Measurements from ENCODE around the gene DENND1B.
A peak's percentile ranks its signal among the peaks of the same experiment; 100 is the strongest.
"Not testable (repeated sequence)": the region's sequence is repeated elsewhere in the genome, so short reads cannot be mapped to it uniquely, and the experiment has no call there.

Gene DENND1B

DNA sequence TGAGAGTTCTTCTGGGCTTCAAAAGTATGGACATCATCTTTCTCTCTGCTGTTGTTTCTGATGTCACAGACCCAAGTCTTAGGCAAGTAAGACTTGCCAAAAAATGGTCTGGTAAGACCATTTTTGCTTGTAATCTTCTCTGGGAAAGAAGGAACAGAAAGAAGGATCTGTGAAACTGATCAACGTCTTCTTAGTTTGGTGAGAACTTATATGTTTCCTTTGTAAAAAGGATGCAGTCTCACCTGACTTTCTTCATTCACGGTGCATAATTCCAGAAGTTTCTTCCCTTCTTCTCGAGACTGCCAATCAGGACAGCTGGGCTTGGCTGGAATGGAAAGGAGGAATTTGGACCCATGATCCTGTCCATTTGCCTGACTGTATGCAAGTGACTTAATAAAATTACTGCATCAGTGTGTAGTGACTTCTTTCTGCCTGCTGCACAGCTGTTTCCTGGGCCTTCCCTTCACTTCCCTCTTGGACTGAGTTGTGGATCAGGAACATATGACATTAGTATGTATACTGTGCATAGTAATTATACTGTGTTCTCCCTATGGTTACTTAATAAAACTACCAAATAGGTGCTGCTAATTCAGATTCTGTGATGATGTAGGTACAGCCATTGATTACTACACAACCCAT is 7.6 kb upstream of the DENND1B start:
- no peak for DNase-seq

GRCh38 chr1:197781968-197782721 is 6.9 kb upstream of the DENND1B start:
- DNase-seq = no peak

GRCh38 chr1:197779921-197780320 is 4.6 kb upstream of the DENND1B start:
- no peak for DNase-seq

DNA sequence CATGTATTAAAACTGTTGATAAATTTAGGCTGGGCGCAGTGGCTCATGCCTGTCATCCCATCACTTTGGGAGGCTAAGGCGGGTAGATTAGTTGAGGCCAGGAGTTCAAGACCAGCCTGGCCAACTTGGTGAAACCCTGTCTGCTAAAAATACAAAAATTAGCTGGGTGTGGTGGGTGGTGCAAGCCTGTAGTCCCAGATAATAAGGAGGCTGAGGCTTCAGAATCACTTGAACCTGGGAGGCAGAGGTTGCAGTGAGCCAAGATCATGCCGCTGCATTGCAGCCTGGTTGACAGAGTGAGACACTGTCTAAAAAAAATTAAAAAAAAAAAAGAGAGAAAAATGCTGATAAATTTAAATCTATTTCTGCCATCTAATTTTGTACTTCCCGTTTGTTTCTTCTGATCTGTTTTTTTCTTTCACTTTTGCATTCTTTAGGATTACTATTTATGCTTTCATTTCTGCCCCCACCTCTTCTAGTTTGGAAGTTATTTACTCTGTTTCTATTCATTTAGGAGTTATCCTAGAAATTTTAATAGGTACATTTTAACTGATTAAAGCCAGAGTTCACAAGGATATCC is 3.2 kb upstream of the DENND1B start:
- DNase-seq = no peak

DNA sequence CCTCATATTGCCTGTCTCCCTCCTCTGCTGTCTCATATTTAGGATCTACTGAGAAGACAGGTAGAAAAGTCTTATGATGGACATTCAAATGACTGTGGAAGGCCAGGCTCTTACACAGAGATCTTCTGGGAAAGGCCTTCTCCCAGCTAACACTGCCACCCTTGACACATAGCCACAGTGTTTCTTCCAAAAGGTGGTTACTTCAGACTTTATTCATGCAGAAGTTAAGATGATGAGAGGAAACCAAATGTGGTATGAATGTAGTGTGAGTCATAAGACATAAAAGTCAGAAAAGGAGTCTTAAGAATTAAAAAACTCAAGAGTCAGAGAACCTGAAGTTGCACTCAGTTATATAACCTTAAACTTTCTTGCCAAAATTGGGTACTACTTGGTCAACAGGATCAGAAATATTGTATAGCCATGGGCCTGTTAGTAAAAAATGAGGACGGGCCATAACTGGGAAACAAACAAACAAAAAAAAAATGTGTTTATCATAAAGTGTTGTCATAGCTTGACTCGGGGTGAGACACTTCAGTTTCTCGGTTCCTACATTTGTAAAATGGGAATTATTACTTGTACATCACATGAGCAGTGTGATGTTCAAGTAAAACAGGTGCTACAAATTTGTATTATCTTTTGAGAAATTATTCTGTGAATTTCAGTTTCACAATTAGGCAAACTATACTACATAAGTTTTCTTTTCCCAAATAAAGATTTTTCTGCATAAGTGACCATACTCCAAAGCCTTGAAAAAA is 1.2 kb upstream of the DENND1B start:
- no peak for DNase-seq

GRCh38 chr1:197774466-197775281 is 606 bp downstream of the DENND1B start:
- peak; percentile 76 for DNase-seq

DNA sequence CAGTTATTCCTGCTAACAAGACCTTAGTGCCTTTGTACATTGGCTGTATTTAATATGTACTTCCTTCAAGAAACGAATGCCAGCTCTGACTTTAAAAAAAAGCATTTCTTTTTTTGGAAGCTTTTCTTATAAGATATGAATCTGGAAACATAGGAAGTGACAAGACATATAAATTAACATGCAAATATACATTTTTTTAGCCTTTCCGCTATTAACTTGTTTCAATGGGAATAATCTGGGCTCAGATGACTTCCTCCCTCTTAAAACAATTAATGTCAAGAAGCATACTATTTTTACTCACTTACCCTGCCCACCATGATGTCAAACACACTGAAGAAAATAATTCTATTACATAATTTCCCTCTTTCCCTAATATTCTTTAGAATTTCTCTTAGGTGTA is 1.4 kb downstream of the DENND1B start:
- no peak for DNase-seq

DNA sequence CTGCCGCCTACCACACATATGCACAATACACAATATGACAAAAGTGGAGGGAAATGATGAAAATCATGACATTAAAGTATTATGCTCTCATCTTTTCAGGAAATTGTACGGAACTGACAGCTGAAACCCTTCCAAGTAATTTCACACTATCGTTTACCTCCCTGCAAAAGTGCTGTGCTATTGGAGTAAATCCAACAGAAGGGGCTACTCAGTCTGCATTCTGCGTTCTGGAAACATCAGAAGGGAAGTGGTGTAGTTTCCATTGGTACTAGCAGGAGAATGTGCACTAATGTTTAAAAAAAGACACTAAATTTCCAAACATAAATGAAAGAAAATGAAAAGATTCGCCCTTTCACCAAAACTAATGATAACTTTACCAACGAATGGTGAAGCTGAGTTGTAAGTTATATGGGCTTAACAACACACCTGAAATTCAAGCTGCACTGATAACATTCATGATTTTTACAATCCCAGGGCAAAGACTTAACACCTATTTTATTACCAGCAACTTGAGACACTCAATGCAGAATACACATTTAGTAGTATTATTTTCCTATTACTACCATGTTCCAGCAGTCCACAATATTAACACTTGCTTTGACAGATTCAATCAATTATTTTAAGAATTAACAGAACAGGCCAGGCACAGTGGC is 3.2 kb downstream of the DENND1B start:
- no peak for DNase-seq

- DNase-seq = no peak
Measured at GRCh38 chr1:197771386-197771785, 3.9 kb downstream of the DENND1B start.

- no peak for DNase-seq
Measured at GRCh38 chr1:197770243-197770642, 5.0 kb downstream of the DENND1B start.

DNA sequence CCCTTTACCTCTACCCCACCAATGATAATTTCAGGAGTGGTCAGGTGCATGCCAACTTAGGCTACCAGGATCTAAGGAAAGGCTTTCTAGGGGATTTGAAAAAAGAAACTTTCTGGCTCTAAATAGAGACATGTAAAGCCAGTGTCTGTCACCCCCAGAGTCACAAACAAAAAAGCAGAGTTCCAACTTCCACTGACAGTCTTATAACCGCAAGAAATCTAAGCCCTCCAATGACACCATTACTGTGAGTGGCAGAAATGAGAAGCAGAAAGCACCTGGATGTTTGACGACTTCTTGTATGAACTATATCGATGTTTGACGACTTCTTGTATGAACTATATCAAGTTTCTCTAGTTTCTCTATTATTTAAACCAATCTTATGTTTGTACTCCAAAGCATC is 6.0 kb downstream of the DENND1B start:
- DNase-seq = no peak

DNA sequence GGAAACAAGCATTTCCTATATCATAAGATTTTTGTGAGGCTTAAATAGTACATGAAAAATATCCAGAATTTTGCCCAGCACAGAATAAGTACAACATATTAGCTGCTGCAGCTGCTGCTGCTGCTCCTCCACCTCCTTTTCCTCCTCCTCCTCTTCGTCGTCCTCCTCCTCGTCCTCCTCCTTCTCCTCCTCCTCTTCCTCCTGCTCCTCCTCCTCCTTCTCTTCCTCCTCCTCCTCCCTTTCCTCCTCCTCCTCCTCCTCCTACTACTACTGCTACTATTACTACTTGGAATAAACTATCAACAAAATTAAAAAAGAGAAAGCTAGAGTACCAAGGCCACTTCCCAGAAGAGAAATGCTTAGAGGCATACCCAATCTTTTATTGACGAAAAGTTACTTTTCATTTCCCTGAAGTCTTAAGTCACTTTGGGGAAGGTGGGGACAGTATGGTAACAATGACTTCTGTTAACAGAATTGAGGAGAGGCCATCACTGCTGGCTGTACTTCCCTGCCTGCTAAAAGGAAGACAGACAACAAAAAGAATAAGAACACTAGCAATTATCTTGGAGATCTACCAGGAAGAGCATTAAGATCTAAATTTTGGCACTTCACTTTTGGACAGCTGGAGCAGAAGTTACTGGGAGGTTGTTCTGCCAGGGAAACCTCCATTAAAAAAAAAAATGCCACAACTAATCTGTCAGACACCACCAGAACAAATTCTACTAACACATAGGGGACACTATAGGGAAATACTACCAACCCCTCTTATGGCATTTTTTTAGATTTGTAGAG is 7.1 kb downstream of the DENND1B start:
- DNase-seq = no peak

GRCh38 chr1:197763769-197764168 is 11.5 kb downstream of the DENND1B start:
- DNase-seq = no peak

DNA sequence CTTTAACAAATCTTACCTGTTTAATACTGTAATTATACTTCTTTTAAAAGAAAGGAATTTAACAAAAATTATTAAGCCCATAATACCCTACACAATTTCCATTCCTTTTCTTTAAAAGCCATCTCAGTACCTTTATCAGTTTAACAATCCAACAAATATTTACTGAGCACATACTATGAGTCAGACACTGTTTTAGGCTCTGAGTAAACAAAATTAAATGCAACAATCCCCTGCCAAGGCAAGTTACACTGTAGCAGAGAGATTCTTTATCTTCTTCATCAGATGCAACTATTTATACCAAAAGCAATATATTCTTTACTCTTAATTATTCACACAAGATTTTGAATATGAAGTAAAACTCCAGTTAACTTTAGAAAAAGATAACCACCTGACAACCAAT is 12.0 kb downstream of the DENND1B start:
- DNase-seq = no peak

DNA sequence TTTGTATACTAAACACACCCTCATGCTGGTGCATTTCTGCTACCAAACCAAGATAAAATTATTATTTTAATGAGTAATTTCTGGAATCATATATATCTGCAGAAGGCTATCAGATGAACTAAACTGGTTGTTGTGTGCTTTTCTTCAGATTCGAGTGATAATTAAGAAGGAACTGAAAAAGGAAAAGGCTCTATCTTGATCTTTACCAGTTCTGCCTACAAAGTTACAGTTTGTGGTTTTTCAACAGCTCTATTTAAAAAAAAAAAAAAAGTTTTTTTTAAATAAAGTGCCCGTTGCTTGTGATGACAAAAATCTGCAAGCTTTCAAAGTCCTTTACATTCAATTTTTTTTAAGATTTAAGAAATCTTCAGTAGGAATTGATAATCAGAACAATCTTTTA is 13.6 kb downstream of the DENND1B start:
- no peak for DNase-seq

GRCh38 chr1:197755553-197755952 is 19.7 kb downstream of the DENND1B start:
- not testable (repeated sequence) for DNase-seq

DNA sequence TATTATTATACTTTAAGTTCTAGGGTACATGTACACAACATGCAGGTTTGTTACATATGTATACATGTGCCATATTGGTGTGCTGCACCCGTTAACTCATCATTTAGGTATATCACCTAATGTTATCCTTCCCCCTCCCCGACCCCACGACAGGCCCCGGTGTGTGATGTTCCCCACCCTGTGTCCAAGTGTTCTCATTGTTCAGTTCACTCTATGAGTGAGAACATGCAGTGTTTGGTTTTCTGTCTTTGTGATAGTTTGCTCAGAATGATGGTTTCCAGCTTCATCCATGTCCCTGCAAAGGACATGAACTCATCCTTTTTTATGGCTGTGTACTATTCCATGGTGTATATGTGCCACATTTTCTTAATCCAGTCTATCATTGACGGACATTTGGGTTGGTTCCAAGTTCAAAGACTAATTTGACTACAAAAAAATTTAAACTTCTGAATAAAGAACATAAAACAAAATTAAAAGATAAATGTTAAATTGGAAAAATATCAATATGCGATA is 22.6 kb downstream of the DENND1B start:
- DNase-seq = not testable (repeated sequence)

DNA sequence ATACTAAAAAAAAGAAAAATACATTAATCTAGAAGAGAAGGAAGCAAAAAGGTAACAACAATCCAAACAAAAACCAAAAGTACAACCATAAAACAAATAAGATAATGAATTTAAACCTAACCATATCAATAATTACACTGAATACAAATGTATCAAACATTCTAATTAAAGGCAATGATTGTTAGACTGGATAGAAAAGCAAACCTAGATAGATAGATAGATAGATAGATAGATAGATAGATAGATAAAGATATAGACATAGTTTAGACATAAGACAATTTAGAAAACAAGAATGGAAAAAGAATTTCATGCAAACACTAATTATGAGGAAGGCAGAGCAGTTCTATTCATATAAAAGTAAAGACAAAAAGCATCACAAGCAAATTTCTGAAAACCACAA is 24.9 kb downstream of the DENND1B start:
- DNase-seq = no peak

DNA sequence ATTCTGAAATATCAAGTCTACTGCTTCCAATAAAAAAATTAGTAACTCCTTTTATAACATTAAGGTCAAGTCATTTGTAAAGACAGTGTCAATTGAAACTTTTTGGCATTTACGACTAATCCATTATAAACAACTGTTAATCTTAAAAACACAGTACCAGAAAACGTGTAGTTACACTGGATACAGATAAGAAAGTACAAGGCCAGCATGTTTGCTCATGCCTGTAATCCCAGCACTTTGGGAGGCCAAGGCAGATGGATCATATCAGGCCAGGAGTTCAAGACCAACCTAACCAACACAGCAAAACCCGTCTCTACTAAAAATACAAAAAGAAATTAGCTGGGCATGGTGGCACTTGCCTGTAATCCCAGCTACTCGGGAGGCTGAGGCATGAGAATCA is 29.4 kb downstream of the DENND1B start:
- no peak for DNase-seq

- no peak for DNase-seq
Measured at GRCh38 chr1:197744979-197745378, 30.3 kb downstream of the DENND1B start.

DNA sequence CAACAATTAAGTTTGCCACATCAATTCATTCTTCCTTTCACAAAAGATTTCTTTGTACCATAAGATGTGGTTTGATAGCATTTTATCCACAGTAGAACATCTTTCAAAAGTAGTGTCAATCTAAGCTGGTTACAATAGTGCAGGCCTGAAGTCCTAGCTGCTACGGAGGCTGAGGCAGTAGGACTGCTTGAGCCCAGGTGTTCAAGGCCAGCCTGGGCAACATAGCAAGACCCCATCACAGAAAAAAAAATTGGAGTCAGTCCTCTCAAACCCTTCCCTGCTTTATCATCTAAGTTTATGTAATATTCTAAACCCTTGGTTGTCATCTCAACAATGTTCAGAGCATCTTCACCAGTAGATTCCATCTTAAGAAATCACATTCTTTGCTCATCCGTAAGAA is 31.7 kb downstream of the DENND1B start:
- no peak for DNase-seq

Measured in retina (tissue), 1 donor.